CD4-positive, alpha-beta T cell treated with Interleukin-4 for 1 hour (primary cell): ENCODE measurements around the gene PYDC1.
"Not testable (repeated sequence)": the region's sequence is repeated elsewhere in the genome, so short reads cannot be mapped to it uniquely, and the experiment has no call there.

Experiments
- DNase-seq, 2 donors: peaks; one replicate each; pipeline ENCODE4 v3.0.0-alpha.2; 2020 to 2022

PYDC1 gene

DNA sequence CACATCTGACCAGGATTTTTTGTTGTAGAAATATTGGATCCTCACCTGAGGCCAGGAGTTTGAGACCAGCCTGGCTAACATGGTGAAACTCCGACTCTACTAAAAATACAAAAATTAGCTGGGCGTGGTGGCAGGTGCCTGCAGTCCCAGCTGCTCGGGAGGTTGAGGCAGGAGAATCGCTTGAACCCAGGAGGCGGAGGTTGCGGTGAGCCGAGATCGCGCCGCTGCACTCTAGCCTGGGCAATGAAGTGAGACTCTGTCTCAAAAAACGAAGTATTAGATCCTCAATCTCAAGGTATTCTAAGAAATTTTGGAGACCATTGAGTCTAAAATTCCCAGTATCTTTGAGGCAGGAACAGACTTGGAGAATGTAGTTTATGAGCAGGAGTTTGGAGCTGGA, 21.1 kb downstream of the PYDC1 start:
- DNase-seq: not testable (repeated sequence)

DNA sequence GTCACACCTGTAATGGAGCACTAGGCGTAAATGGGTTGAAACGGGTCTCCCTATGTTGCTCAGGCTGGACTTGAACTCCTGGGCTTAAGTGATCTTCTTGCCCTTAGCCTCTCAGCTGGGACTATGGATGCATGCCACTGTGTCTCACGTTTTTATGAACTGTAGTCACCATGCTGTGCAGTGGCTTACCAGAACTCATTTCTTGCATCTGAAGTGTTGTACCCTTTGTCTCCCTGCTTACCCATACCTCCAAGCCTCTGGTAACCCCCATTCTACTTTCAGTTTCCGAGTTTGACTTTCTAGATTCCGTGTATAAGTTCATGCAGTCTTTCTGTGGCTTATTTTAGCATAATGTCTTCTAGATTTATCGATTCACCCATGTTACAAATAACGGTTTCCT, 22.0 kb downstream of the PYDC1 start:
- DNase-seq: no peak

DNA sequence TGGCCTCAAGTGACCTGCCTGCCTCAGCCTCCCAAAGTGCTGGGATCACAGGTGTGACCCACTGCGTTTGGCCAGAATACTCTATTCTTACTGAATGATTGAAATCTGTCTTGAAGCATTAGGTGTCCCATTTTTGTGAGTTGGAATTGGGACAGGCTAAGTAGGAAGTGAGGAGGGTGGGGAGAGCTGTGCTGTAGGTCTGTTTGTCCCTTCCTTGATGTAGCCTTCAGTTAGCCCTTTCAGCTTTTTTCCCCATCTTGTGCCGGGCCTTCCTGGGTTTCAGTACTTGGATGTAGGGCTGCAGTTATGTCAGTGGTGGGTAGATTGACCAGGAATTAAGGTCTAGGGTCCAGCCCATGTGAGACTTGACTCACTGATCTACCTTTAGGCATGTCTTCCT, 23.1 kb downstream of the PYDC1 start:
- DNase-seq: no peak

DNA sequence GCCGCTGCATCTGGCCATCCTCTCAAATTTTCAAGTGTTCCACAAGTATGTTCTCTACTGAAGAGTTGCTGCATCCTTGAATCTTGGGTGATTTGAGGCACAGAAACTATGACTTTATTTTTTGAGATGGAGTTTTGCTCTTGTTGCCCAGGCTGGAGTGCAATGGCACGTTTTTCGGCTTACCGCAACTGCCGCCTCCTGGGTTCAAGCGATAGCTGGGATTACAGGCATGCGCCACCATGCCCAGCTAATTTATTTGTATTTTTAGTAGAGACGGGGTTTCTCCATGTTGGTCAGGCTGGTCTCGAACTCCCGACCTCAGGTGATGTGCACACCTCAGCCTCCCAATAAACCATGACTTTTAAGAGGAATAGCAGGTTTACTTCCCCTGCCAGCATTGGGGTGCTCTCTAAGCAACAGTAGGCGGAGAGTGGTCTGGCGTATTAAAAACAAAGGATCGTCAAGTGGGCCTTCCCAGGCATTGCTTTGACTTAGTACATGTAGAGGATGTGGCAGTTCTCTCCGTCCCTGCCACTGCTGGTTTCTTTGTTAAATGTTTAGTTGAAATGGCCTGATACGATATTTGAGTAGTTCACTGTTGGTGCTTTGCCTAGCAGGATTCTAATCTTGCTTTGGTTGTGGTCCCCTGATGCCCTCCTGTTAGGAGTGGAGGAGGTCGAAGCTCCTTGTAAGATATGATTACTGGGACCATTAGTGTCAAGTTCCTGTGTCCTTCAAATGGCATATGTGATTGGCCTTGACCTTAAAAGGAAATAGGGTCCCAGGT, 23.9 kb downstream of the PYDC1 start:
- DNase-seq: no peak

DNA sequence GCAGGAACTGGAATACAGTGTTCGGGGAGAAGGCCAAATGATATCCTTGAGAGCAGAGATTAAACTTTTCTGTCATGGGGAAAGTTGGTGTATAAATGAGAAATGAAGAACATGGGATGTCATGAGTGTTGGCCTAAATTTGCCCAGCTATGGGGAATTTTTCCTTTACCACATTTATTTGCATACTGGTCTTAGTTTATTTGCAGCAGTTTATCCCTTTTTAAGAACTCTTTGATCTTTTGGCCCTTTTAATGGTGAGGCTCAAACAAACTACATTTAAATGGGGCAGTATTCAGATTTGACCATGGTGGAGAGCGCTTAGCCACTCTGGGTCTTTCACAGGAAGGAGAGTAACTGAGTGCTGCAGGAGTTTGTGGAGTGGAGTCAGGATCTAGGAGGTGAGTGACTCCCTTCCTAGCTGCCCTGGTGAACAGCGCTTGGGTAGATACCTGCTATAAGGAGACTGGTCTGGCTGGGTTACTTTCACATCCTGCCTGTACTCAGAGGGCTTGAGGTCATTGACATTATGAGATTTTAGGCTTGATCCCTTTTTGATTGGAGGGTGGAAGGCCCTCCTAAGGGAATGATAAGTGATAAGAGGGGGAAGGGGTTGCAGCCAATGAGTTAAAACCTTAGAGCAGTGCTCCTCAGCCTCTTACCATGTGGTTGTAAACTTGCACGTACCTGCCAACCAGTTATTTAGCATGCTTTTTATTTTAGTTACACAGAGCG, 25.1 kb downstream of the PYDC1 start:
- DNase-seq: no peak

DNA sequence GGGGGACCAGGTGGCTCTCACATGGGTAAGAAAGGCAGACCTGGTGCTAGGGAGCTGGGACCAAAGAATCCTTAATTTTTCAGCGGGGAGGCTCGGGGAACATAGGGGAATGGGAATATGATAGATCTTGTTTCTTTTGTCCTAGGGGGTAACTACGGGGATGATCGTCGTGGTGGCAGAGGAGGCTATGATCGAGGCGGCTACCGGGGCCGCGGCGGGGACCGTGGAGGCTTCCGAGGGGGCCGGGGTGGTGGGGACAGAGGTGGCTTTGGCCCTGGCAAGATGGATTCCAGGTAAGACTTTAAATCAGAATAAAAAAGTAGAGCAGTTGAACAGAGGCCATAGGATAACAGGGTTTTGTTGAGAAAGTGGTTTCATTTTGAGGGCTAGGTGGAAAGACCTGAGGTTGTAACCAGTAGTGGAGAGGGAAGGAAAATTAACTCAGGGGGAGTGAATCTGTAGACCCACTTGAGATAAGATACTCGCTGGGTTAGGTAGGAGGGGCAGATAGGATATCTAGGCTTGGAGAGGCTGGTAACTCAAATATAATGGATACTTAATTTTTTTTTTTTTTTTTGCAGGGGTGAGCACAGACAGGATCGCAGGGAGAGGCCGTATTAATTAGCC, 26.0 kb downstream of the PYDC1 start:
- DNase-seq: no peak

DNA sequence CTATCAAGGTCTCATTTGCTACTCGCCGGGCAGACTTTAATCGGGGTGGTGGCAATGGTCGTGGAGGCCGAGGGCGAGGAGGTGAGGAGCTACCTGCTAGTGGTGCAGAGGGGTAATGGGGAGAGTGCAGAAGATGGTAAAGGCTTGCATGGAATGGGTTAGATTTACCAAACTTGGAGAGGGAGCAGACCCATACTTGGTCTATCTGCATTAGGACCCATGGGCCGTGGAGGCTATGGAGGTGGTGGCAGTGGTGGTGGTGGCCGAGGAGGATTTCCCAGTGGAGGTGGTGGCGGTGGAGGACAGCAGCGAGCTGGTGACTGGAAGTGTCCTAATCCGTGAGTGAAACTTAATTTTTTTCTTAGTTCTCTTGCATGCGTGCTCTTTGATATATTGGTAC, 26.9 kb downstream of the PYDC1 start:
- DNase-seq: no peak

DNA sequence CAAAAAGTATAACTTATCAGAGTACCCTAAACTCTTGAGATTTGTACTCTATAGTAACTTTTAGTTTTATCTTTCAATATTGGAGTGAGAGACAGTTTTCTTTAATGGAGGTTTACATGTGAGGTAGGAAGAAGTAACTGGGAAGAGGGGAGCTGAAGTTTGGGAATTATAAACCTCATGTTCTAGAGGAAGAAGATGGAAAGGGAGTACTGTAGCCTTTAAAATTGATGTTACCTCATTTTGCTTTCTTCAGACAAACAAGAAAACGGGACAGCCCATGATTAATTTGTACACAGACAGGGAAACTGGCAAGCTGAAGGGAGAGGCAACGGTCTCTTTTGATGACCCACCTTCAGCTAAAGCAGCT, 27.5 kb downstream of the PYDC1 start:
- DNase-seq: no peak

DNA sequence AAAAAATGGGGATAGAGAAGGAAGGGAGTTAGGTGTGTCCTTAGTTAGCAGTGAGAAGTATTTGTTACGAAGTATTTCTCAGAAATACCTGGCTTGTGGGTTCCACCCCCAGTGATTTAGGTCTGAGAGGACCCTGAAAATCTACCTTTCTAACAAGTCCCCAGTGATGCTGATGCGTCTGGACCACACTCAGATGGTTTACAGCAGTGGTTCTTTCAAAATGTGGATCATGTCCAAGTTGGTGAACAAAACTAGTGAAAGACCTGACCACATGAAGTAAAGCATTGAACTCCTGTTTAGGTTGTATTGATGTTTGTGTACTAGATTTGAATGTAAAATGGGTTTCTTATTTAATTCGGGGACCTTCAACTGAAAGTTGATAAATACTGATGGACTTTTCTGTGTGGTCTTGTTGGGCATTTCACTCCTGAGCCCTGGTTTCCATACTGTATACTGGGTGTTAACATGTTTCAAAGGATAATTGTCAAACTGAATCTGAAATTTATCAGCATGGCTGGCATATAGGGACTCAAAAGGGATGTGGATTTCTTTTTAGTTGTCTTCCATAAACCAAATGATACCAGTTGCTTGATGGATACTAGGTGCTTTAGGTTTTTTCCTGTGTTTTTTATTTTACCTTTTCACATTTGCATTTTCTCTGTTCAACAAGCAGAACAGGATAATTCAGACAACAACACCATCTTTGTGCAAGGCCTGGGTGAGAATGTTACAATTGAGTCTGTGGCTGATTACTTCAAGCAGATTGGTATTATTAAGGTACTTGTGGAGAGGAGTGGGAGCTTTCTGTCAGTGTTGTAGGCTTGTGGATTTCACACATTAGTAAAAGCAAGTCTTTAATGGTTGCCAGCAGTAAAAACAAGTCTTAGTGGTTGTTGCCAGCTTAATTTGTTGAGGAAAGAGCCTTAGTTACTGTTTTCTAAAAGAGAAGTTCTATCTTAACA, 28.2 kb downstream of the PYDC1 start:
- DNase-seq: no peak

DNA sequence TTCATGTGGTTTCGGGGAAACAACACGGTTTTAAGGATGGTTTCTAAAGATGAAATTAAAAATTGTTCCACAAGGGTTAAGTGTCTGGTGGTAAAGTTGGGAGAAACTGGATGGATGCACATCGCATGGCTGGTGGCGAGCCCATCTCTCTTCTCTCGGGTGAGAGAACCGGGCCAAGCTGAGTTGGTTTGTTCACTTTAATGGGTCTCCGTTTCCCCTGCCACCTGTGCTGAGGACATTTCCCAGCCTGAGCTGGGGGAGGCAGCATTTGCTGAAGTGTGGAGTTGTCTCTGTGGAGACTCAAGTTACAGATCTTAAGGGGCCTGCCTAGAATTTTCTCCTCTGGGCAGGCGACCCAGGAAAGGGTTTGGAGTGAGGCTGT, 29.1 kb downstream of the PYDC1 start:
- DNase-seq: no peak

DNA sequence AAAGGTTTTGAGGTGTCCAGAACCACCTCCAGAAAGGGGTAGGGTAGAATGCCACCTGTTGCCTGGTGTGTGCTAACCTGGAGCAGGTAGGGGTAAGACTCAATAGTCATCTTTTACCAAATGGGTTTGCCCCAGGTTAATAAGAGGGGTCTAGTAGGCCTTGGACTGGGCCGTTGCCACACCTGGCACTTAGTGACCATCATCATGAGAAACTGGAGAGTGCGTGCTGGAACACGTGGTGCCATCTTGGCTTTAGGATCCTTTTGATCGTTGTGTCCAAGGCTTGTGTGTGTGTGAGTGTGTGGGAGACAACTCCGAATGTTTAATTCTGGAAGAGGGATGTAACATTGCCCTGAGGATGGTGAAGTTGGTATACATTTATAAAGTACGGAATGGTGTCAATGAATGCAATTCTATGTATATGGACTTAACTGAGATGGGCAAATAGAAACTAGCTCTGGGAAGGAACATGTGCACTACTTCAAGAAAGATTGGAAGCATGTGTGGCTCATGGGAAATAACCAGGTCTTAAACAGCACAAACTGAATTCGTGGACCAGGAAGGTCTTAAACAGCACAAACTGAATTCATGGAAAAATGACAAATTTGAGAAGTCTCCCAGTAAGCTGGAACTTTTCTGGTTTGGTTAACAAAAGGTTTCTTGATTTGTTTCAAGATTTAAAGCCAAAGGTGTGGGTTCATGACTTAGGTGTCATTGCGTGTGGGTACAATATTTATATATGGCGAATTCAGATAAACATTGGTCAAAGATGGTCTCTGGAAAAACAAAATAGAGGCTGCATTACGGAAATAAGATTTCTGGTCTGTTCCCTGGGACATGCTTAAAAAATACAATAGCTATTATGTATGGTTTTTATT, 29.8 kb downstream of the PYDC1 start:
- no peak for DNase-seq

DNA sequence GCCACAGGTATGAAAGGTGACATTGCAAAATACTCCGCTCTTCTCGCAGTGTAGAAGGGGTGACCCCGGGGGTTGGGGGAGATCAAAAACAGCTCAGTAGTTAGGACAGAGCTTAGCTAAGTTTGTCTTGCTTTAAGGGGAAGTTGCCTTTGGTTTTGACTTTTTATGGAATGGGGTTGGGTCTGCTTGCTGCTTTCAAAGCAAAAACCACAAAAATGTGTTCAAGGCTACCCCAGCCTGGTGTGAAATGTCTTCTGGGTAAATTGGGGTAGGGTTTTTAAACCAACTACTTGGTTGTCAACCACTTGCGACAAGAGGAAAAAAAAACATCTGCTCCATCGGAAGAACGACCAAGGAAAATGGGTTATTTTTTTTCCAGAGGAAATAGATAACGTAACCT, 30.8 kb downstream of the PYDC1 start:
- no peak for DNase-seq

DNA sequence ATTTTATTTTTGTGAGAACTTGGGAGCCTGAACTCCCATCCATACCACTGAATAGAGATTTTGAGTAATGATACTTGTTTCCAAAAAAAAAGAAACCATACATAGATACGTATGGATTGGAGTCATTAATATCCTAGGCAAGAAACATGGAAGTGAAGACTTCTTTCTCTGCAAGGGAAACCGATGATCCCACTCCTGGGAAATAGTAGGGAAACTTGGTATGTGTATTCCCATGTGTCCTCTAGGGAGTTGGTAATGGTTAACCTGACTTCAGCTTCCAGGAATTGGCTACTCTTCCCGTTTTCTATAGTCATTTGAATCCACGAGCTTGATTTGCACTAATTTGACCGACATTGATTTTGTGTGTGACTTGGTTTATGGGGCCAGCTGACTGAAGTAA, 31.6 kb downstream of the PYDC1 start:
- DNase-seq: no peak

DNA sequence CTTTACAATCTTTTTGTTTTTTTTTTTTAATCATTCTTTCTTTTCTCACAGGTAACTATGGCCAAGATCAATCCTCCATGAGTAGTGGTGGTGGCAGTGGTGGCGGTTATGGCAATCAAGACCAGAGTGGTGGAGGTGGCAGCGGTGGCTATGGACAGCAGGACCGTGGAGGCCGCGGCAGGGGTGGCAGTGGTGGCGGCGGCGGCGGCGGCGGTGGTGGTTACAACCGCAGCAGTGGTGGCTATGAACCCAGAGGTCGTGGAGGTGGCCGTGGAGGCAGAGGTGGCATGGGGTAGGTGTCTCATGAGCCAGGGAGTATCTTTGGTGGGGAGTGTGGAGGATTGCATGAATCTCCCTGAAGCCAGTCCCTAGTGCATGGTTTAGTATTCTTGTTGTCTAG, 32.0 kb downstream of the PYDC1 start:
- no peak for DNase-seq

DNA sequence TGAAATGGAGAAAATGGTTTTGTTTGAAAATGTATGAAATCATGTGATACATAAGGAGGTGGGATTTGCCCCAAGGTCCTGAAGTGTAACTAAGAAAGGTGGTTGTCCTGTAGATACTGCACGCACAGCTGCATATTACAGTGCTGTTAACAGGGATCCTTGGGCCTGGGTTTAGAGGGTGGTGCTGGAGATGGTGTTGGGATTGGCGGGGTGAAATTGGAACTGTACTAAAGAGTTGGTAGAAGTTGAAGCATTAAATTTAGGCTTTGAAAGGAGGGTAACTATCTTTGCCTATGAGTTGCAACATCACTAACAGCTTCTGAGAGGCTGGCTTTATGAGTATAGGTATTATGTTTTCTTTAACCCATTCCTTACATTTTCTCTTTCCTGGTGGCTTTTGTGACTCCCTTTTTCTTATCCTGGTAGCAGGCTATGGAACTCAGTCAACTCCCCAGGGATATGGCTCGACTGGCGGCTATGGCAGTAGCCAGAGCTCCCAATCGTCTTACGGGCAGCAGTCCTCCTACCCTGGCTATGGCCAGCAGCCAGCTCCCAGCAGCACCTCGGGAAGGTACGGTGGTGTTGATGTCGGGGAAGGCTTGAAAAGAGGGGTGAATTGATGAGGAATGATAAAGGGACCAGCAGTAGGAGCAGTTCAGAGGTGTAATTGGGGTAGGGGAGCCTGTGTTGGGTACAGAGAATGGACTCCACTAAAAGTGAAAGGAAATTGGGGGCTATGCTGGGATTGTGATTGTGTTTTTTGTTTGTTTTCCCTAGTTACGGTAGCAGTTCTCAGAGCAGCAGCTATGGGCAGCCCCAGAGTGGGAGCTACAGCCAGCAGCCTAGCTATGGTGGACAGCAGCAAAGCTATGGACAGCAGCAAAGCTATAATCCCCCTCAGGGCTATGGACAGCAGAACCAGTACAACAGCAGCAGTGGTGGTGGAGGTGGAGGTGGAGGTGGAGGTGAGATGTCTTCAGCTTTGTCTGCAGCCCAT, 33.2 kb downstream of the PYDC1 start:
- no peak for DNase-seq

DNA sequence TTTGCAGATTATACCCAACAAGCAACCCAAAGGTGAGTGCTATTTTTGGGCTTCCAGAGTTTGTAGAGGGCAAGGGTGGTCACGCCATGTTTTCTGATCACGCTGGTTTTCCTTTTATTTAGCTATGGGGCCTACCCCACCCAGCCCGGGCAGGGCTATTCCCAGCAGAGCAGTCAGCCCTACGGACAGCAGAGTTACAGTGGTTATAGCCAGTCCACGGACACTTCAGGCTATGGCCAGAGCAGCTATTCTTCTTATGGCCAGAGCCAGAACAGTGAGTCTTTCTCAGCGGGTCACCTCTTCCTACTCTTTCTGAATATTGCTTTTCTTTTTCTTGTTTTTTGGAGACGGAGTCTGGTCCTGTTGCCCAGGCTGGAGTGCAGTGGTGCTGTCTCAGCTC, 34.5 kb downstream of the PYDC1 start:
- DNase-seq: no peak

DNA sequence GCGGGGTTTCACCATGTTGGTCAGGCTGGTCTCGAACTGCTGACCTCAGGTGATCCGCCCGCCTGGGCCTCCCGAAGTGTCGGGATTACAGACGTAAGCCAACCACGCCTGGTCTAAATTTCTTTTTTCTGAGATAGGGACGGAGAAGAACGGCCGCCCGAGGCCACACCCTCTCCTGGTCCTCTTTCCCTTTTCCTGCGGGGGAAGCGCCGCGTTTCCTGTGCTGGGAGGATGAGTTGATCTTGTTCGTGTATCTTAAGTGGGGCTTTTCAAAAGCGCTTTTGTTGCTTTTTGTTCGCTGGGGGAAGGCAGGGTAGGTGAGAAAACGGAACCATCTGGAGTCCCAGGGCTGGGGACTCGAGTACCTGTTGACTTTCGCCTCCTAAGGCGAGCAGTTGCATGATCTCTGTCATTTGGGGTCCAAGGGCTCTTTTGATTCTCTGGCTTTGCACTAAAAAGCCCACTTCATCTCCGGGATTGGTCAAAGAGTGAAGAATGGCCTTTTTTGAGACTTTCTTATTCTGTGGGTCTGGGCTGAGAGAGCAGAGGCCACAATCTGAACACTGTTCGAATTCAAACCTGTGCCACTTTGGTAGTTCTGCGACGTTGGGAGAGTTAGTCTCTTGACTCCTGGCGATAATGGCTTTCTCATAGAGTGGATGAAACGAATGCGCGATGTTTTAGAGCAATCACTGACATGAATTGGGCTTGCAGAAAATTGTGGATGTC, 35.7 kb downstream of the PYDC1 start:
- DNase-seq: peak in 1 of 2 donors; percentile 14

DNA sequence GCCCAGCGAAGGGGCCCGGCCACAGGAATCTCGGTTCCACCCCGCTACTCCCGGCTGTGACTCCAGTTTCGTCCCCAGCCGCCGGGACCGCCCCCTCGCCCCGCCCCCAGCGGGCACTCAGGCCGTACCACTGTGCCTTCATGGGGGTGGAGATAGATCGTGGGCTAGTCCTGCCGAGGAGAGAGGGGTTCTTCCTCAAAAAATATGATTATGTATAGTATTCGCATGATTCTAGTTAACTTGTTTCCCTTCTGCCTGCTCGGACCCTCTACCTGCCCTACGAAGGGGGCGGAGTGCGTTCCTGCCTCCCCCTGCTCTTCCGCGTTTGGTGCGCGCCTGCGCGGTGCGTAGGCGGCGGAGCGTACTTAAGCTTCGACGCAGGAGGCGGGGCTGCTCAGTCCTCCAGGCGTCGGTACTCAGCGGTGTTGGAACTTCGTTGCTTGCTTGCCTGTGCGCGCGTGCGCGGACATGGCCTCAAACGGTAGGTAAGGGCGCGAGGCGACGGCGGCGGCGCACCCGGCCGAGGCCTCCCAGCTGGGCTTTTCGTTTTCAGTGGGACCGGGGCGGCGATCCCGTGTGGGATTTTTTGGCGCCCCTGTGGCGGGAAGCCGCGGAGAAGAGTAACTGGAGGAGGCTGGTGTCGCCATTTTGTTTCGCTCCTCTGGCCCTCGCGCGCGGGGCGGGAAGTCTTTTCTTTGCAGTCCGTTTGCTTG, 37.0 kb downstream of the PYDC1 start, which contains the start of gene FUS:
TSS of gene FUS (plus strand) at position 393 of the 713 bp plus-strand sequence. CDS start at position 469, 76 bp downstream.
- DNase-seq: peak; percentile 91 to 93

DNA sequence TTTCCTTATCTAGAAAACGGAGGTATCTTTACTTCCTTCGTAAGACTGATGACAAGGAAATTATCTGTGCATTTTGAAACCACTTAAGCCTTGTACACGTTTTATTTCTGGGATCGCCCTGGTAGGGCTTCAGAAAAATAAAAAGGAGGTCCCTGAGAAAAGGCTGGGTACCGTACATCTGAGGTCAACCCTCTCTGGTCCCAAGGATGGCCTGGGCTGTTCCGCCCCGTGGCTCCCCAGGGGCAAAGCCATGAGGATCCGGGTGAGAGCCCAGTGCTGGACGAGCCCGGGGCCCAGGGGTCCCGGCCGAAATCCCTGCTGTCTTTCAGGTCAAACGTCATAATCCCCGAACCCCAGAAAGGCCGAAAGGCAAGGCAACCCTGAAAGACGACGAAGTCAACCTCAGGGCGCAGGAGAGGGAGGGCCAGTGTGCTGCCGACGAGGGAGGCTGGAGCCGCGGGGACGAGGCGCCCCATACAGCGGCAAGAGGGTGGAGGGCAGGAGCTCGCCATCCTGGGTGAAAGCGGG, 37.7 kb downstream of the PYDC1 start:
- no peak for DNase-seq
